GM06990 (cell line): ENCODE results near the gene LARP1B.
"Not testable (repeated sequence)": the region's sequence is repeated elsewhere in the genome, so short reads cannot be mapped to it uniquely, and the experiment has no call there.

Experiments
- DNase-seq: peaks from one replicate; pipeline ENCODE4 v3.0.0-alpha.2; 2011; ENCODE audit not compliant: insufficient read length; ENCODE audit errors: extremely low read depth
- H3K27me3 ChIP-seq: replicated peaks from 2 replicates; pipeline ENCODE4 v1.6.0; 2011; ENCODE audit warnings: low read length; ENCODE audit not compliant: control insufficient read depth, insufficient read depth
- H3K36me3 ChIP-seq: 2 replicates; pipeline ENCODE4 v1.5.1; 2011; ENCODE audit warnings: low read length; ENCODE audit not compliant: control insufficient read depth, insufficient read depth
- H3K4me3 ChIP-seq: replicated peaks from 2 replicates; pipeline ENCODE4 v1.5.1; 2011; ENCODE audit warnings: low read depth, mild to moderate bottlenecking, control low read depth, low read length
- CTCF ChIP-seq: IDR thresholded peaks from 2 replicates; pipeline ENCODE4 v1.5.1; 2011; ENCODE audit warnings: low read length, control low read depth, mild to moderate bottlenecking, inconsistent platforms; ENCODE audit not compliant: insufficient read depth, poor library complexity, severe bottlenecking

Gene LARP1B

GRCh38 chr4:128076464-128076863 lies 15.4 kb downstream of the LARP1B start:
- Histone ChIP-seq H3K36me3 (no peaks in the 10 kb centered on the region; the same call in 1 of the 2 replicates), H3K4me3 (no peak overlapping the region), H3K27me3 (no peaks in the 10 kb centered on the region)
- TF ChIP-seq CTCF = no peak
- no peak for DNase-seq

- not testable (repeated sequence) for H3K27me3 ChIP-seq, H3K36me3 ChIP-seq, DNase-seq, H3K4me3 ChIP-seq
Measured at GRCh38 chr4:128095293-128095692, 34.2 kb downstream of the LARP1B start.

- DNase-seq = no peak
- no peak for TF ChIP-seq CTCF
- H3K36me3 ChIP-seq = no peaks in the 10 kb centered on the region
- no peak overlapping the region for H3K4me3 ChIP-seq
- no peaks in the 10 kb centered on the region for H3K27me3 ChIP-seq
Measured at GRCh38 chr4:128107766-128108165, 46.7 kb downstream of the LARP1B start.

GRCh38 chr4:128123036-128123435 lies 61.9 kb downstream of the LARP1B start:
- DNase-seq = no peak
- no peak overlapping the region for H3K4me3 ChIP-seq
- no peak for TF ChIP-seq CTCF
- no peaks in the 10 kb centered on the region for H3K27me3 ChIP-seq
- peaks cover 2% of the 10 kb centered on the region; the same call in 1 of the 2 replicates for H3K36me3 ChIP-seq

- Histone ChIP-seq H3K27me3 (no peaks in the 10 kb centered on the region), H3K4me3 (no peak overlapping the region), H3K36me3 (no peaks in the 10 kb centered on the region)
- DNase-seq = no peak
- no peak for TF ChIP-seq CTCF
Measured at GRCh38 chr4:128130621-128131020, 69.5 kb downstream of the LARP1B start.

- no peak for DNase-seq
- TF ChIP-seq CTCF = no peak
Measured at GRCh38 chr4:128134925-128135324, 73.8 kb downstream of the LARP1B start.

More at GRCh38 chr4:128134925-128135324, 73.8 kb downstream of the LARP1B start:
- Histone ChIP-seq H3K36me3 (no peaks in the 10 kb centered on the region), H3K27me3 (no peaks in the 10 kb centered on the region), H3K4me3 (no peak overlapping the region)
